Tongue (tissue), 3 donors: Measurements from ENCODE around the gene FCN2. TPM values are rescaled to one million over a fixed set of nuclear protein-coding genes. Genes with fewer than 3 reads are reported as not detected.

Experiments
- DNase-seq: peaks from one replicate; pipeline ENCODE4 v3.0.0-alpha.2; 2015
- small RNA-seq: library from RNA; depleted of rRNA; stranded (forward); fragments of <200 nt; gene quantifications from one replicate; pipeline ENCODE3, GENCODE V24; 2014; ENCODE audit warnings: low replicate concordance
- total RNA-seq: library from RNA; depleted of rRNA; stranded (reverse); fragments of >200 nt; gene quantifications from one replicate; pipeline ENCODE4 v1.2.3, GENCODE V29; 2014

Gene FCN2
- total RNA-seq, 1 donor from 2014 or later = not detected

- no peak for DNase-seq
Observed at GRCh38 chr9:134933076-134933659, 52.6 kb downstream of the FCN2 start.

DNA sequence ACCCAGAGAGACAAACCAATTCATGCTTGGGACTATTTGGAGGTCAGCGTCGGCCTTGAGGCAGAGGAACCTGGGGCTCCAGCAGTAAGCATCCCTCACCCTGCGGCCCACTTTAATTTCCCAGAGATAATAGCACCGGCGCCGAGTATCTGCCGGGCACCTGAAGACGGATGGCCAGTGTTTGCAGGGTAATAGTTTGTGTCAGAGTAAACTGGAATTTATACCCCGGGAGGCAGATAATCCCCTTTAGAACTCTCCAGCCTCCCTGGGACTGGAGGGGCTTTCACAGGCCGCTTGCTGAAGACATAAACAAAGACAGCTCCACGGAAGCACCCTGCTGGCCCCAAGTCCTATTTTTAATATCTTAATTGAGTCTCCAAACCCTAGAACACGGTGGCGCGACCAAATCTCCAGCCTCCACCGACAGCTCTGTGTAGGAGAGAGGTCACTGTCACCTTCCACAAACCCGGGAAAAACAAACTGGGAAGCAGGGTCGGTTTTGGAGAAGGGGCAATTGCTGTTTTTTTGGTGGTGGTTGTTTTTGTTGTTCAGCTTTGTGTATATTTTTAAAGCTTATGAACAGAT is 54.5 kb downstream of the FCN2 start:
- no peak for DNase-seq

GRCh38 chr9:134935701-134936345 is 55.2 kb downstream of the FCN2 start:
- DNase-seq = no peak

- DNase-seq = no peak
Observed at GRCh38 chr9:134936346-134937163, 55.9 kb downstream of the FCN2 start.

Small RNA genes lying within 50 kb of the gene (small RNA-seq; reads per million reads assigned to genes)
- gene AL603650.1 (not detected), gene MIR3689A (not detected), gene MIR3689B (not detected), gene MIR3689C (not detected), gene MIR3689D1 (not detected), gene MIR3689D2 (not detected), gene MIR3689E (not detected), gene MIR3689F (not detected)

Other genes with a start within 250 kb of the FCN2 start
- 435 TPM for gene COL5A1, start 239.0 kb upstream of the FCN2 start, total RNA-seq
- 9.3 TPM for gene FCN1, start 37.1 kb downstream of the FCN2 start, total RNA-seq
- gene OLFM1, start 206.9 kb downstream of the FCN2 start, total RNA-seq = 10.7 TPM